ENCODE measurements around the gene MUSK.
"Not testable (repeated sequence)": the region's sequence is repeated elsewhere in the genome, so short reads cannot be mapped to it uniquely, and the experiment has no call there.

MUSK gene

DNA sequence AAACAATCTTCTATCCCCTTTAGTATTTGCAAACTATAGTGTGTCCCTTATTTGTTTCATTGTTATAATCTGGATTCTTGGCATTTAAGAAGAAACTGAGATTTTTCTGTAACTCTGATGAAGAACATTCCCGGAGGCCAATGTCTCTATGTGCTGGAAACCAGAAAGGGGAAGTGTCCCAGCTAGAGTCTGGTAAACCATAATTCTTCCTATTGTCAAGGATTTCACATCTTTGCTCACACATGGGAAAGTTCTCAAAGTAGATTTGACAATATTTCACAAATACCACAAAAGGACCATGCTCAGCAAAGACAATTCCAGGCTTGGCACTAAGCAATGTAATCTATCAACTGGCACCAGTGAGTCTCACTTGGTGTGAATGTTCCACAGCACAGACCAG is 146.8 kb downstream of the MUSK start:
- DNase-seq: no peak

- no peak for DNase-seq
These were observed 151.8 kb downstream of the MUSK start for GRCh38 chr9:110820381-110820780.

- no peak for DNase-seq
These were observed 152.5 kb downstream of the MUSK start for GRCh38 chr9:110821064-110821463.

- DNase-seq: not testable (repeated sequence)
These were observed 156.5 kb downstream of the MUSK start for GRCh38 chr9:110825129-110825528.

- no peak for DNase-seq
These were observed 157.4 kb downstream of the MUSK start for GRCh38 chr9:110825950-110826349.

- DNase-seq: not testable (repeated sequence)
These were observed 157.8 kb downstream of the MUSK start for GRCh38 chr9:110826400-110826799.

- DNase-seq: no peak
These were observed 159.7 kb downstream of the MUSK start for GRCh38 chr9:110828264-110828663.

GRCh38 chr9:110830495-110830894 is 161.9 kb downstream of the MUSK start:
- DNase-seq: no peak

- DNase-seq: no peak
These were observed 164.3 kb downstream of the MUSK start for GRCh38 chr9:110832926-110833325.

DNA sequence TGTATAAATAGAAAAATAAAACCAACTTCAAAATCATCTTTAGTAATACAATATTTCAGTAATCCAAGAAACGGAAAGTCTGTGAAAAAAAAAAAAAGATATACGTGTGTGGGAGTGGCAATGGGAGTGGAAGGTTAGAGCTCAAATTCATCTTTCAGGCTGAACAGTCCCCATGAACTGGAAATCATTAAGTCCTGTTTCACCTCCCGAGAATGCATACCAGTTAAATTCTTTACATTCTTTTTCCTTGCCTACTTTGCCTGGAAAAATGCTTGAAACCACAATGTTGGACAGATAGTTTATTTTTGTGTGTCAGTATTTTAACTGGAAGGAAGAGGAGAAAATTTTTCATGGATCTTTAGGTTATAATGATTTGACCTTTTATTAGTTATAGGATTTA is 166.8 kb downstream of the MUSK start:
- DNase-seq: no peak

- DNase-seq: no peak
These were observed 167.3 kb downstream of the MUSK start for GRCh38 chr9:110835859-110836271.

- no peak for DNase-seq
These were observed 168.9 kb downstream of the MUSK start for GRCh38 chr9:110837401-110838005.

DNA sequence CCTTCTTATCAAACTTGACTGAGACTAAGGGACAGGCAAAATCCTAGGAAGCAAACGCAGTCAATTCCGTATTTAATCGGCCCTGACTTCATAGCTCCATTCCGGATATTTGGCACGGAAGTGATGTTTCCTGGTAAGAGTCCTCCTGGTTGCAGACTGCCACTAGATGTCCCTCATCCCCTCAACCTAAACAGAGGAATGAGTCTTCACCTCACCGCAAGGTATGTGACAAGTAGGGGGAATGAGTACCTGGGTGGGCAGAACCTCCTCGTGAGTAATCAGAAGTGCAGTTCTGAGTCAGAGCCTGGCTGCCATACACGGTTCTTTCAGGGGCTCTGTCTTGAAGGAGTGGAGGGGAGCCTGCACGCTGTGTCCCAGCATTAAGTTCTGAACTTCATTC is 173.6 kb downstream of the MUSK start:
- no peak for DNase-seq

- no peak for DNase-seq
These were observed 174.4 kb downstream of the MUSK start for GRCh38 chr9:110842986-110843385.

- DNase-seq: no peak
These were observed 175.5 kb downstream of the MUSK start for GRCh38 chr9:110844121-110844520.

DNA sequence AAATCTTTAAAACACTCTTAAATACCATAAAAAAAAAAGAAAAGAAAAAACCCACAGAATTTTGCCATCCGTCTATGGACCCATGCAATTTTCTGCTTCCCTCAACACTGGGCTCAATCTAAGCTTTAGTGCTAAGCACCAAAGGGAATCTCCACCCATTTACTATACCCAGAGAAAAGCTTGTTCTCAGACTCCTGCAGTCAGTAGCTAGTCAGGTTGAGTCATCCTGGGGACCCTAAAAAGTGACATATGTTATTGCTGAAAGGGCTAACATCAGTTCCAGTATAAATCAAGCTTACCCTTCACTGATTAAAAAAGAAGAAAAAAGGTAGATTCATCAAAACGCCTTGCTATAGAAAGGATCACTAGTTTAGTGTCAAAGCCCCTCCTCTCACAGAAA is 177.6 kb downstream of the MUSK start:
- no peak for DNase-seq

DNA sequence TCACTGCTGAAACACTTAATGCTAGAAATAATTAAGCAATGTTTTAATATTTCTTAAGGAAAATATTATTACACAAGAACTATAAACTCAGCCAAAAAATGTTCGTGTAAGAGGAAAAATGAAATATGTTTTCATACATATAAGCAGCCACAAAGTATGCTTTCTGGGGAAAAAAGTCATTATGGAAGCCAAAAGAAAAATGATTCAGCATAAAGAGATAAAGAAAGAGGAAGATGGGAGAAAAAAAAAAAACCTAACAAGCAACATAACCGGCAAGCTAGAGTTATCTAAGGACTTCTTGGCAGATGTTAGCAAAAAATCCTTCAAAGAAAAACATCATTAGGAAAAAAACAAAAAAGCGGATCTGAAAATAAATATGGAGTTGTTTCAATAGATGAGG is 179.1 kb downstream of the MUSK start:
- no peak for DNase-seq

GRCh38 chr9:110850401-110851135 is 182.0 kb downstream of the MUSK start:
- no peak for DNase-seq
